Erythroblast (primary cell): ENCODE data around the gene ST7.
"Not testable (repeated sequence)": the region's sequence is repeated elsewhere in the genome, so short reads cannot be mapped to it uniquely, and the experiment has no call there.

Experiments
- GATA1 ChIP-seq: IDR thresholded peaks from 2 replicates; pipeline ENCODE4 v1.6.1; 2011; ENCODE audit warnings: low read depth, mild to moderate bottlenecking, control low read depth, low read length, moderate library complexity
- POLR2A ChIP-seq: IDR thresholded peaks from 2 replicates; pipeline ENCODE4 v1.6.1; 2011; ENCODE audit warnings: mild to moderate bottlenecking, low read length

DNA sequence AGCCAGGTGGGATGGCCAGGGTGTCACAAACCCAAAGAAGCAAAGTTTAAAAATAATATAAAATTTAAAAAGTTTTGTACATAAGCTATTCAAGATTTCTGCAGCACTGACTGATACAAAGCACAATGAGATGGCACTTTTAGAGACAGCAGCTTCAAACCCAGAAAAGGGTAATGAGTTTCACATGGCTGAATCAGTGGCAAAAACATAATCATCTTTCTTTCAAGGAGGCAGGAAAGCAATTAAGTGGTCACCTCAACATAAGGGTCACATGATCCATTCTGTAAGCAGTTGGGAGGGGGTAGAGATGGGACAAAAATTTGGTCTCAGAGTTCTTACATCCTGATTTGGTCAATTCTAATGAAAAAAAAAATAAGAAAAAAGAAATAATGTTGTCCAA lies 17.9 kb downstream of the ST7 start:
- TF ChIP-seq POLR2A, GATA1: not testable (repeated sequence)
